Measurements from ENCODE around the gene TLL2.

TLL2 gene

GRCh38 chr10:96419351-96419750, 94.4 kb downstream of the TLL2 start:
- no peak for DNase-seq

GRCh38 chr10:96418582-96418981, 95.1 kb downstream of the TLL2 start:
- no peak for DNase-seq

- no peak for DNase-seq
Observed at GRCh38 chr10:96417441-96417840, 96.3 kb downstream of the TLL2 start.

- no peak for DNase-seq
Observed at GRCh38 chr10:96416643-96417042, 97.1 kb downstream of the TLL2 start.

GRCh38 chr10:96415891-96416554, 97.7 kb downstream of the TLL2 start:
- DNase-seq = no peak

- DNase-seq = no peak
Observed at GRCh38 chr10:96415150-96415890, 98.4 kb downstream of the TLL2 start.

- DNase-seq = no peak
Observed at GRCh38 chr10:96414303-96414702, 99.4 kb downstream of the TLL2 start.

GRCh38 chr10:96413151-96413787, 100.5 kb downstream of the TLL2 start:
- DNase-seq = no peak

GRCh38 chr10:96411716-96412320, 101.9 kb downstream of the TLL2 start:
- no peak for DNase-seq

GRCh38 chr10:96410296-96410695, 103.4 kb downstream of the TLL2 start:
- DNase-seq = no peak

GRCh38 chr10:96408201-96408600, 105.5 kb downstream of the TLL2 start:
- DNase-seq = no peak

- no peak for DNase-seq
Observed at GRCh38 chr10:96407560-96408069, 106.1 kb downstream of the TLL2 start.

GRCh38 chr10:96406091-96406490, 107.6 kb downstream of the TLL2 start:
- DNase-seq = no peak

GRCh38 chr10:96402417-96403305, 111.1 kb downstream of the TLL2 start:
- no peak for DNase-seq

GRCh38 chr10:96401036-96401435, 112.7 kb downstream of the TLL2 start:
- DNase-seq = no peak

- DNase-seq = no peak
Observed at GRCh38 chr10:96400465-96400864, 113.3 kb downstream of the TLL2 start.

- DNase-seq = no peak
Observed at GRCh38 chr10:96397902-96398301, 115.8 kb downstream of the TLL2 start.

GRCh38 chr10:96395931-96396877, 117.5 kb downstream of the TLL2 start:
- peak; percentile 83 for DNase-seq

- no peak for DNase-seq
Observed at GRCh38 chr10:96390460-96390864, 123.3 kb downstream of the TLL2 start.

GRCh38 chr10:96389785-96390184, 123.9 kb downstream of the TLL2 start:
- no peak for DNase-seq

- DNase-seq = no peak
Observed at GRCh38 chr10:96387601-96388000, 126.1 kb downstream of the TLL2 start.

Data from 8988T (cell line).